A549 (cell line): ENCODE data around the gene STAT1. TPM values are rescaled to one million over a fixed set of nuclear protein-coding genes. Genes with fewer than 3 reads are reported as not detected.

ENCODE experiments used
- ATAC-seq, 2 experiments: fragments of 200-7000 bp in 1 of 2; fragments of >200 bp in 1 of 2; cut with Nextera tagmentation in 1 of 2; cut with Tn5 transposase in 1 of 2; 3 replicates each; pipeline versions ENCODE4 v1.8.0 to v1.9.1; 2018 to 2020; ENCODE audit warnings: mild to moderate bottlenecking in 1 of 2, moderate library complexity in 1 of 2
- CTCF ChIA-PET: fragments of 300-600 bp; sonication (Branson Sonifier 250); formaldehyde crosslinking; extraction: SDS; loops from one replicate; lab custom pipeline; 2021; ENCODE audit warnings: antibody characterized with exemption, inconsistent platforms; lab: Yijun Ruan, JAX
- POLR2A ChIA-PET: fragments of 350-600 bp; formaldehyde crosslinking; extraction: SDS; loops from one replicate; lab custom pipeline; 2021; ENCODE audit warnings: antibody characterized with exemption, inconsistent platforms; lab: Yijun Ruan, JAX
- DNase-seq, 2 experiments: peaks; one replicate each; pipeline versions ENCODE4 v3.0.0 to v3.0.0-alpha.2; 2011 to 2016; ENCODE audit warnings: low read depth in 1 of 2, low spot score in 1 of 2
- FAIRE-seq: peaks from 2 replicates; lab custom pipeline; 2011; peaks lifted over from hg19 to GRCh38; lab: Jason Lieb, UNC
- H3K27ac ChIP-seq, 2 experiments: fragments of >200 bp; sonication (Bioruptor Twin); formaldehyde crosslinking; 3 replicates each; pipeline ENCODE4 v1.5.1; 2016 to 2017
- H3K4me1 ChIP-seq: fragments of >200 bp; sonication (Bioruptor Twin); formaldehyde crosslinking; 3 replicates; pipeline ENCODE4 v1.6.1; 2016
- H3K4me2 ChIP-seq: fragments of >200 bp; sonication (Bioruptor Twin); formaldehyde crosslinking; 3 replicates; pipeline ENCODE4 v1.6.1; 2016
- H3K4me3 ChIP-seq: fragments of >200 bp; sonication (Bioruptor Twin); formaldehyde crosslinking; 3 replicates; pipeline ENCODE4 v1.5.1; 2016
- H3K9me3 ChIP-seq: fragments of >200 bp; sonication (Bioruptor Twin); formaldehyde crosslinking; 3 replicates; pipeline ENCODE4 v1.6.1; 2016
- BHLHE40 ChIP-seq: IDR thresholded peaks from 2 replicates; pipeline ENCODE4 v1.6.1; 2012; ENCODE audit warnings: low read depth, low read length, inconsistent platforms
- CEBPB ChIP-seq, 2 experiments: fragments of >200 bp in 1 of 2; sonication (Bioruptor Twin) in 1 of 2; formaldehyde crosslinking in 1 of 2; IDR thresholded peaks; 2 replicates each; pipeline ENCODE4 v1.6.1; 2012 to 2016
- EHMT2 ChIP-seq: fragments of 200-600 bp; sonication (generic); IDR thresholded peaks from 2 replicates; pipeline ENCODE4 v1.6.1; 2016; ENCODE audit warnings: antibody characterized with exemption, low read depth, mild to moderate bottlenecking, moderate library complexity
- EP300 ChIP-seq, 2 experiments: fragments of >200 bp; sonication (Bioruptor Twin); formaldehyde crosslinking; IDR thresholded peaks; 2 replicates in 1 of 2; 3 replicates in 1 of 2; pipeline ENCODE4 v1.6.1; 2016 to 2017
- FOXS1 ChIP-seq: fragments of 250-450 bp; sonication (Bioruptor Pico); IDR thresholded peaks from 2 replicates; pipeline ENCODE4 v1.5.0; 2020; ENCODE audit warnings: mild to moderate bottlenecking, moderate library complexity
- HEYL ChIP-seq: fragments of 250-450 bp; sonication (Bioruptor Pico); IDR thresholded peaks from 2 replicates; pipeline ENCODE4 v1.8.0; 2021; ENCODE audit warnings: mild to moderate bottlenecking, moderate library complexity
- HOXB5 ChIP-seq: fragments of 250-450 bp; sonication (Bioruptor Pico); IDR thresholded peaks from 2 replicates; pipeline ENCODE4 v1.5.0; 2020; ENCODE audit warnings: mild to moderate bottlenecking, moderate library complexity
- JUNB ChIP-seq: fragments of >200 bp; sonication (Bioruptor Twin); formaldehyde crosslinking; IDR thresholded peaks from 2 replicates; pipeline ENCODE4 v1.6.1; 2016
- KDM1A ChIP-seq: fragments of 200-600 bp; sonication (generic); IDR thresholded peaks from 2 replicates; pipeline ENCODE4 v1.6.1; 2016; ENCODE audit warnings: low read depth, mild to moderate bottlenecking
- KDM5A ChIP-seq: fragments of 200-600 bp; sonication (generic); IDR thresholded peaks from 2 replicates; pipeline ENCODE4 v1.6.1; 2016; ENCODE audit warnings: antibody characterized with exemption, mild to moderate bottlenecking
- MAFK ChIP-seq: fragments of 450-650 bp; IDR thresholded peaks from 2 replicates; pipeline ENCODE4 v1.6.1; 2014; ENCODE audit not compliant: partially characterized antibody
- MAZ ChIP-seq: fragments of 150-350 bp; IDR thresholded peaks from 2 replicates; pipeline ENCODE4 v1.6.1; 2014; ENCODE audit warnings: antibody characterized with exemption, low read depth, low read length, borderline replicate concordance
- NFE2L2 ChIP-seq: fragments of 150-350 bp; conservative IDR thresholded peaks from 2 replicates; pipeline ENCODE4 v1.6.1; 2014; ENCODE audit warnings: low read length
- RAD21 ChIP-seq, 2 experiments: fragments of >200 bp in 1 of 2; sonication (Bioruptor Twin) in 1 of 2; formaldehyde crosslinking in 1 of 2; IDR thresholded peaks in 1 of 2; conservative IDR thresholded peaks in 1 of 2; 2 replicates in 1 of 2; 3 replicates in 1 of 2; pipeline ENCODE4 v1.6.1; 2012 to 2018; ENCODE audit warnings: inconsistent platforms in 1 of 2
- SMC3 ChIP-seq: fragments of >200 bp; sonication (Bioruptor Twin); formaldehyde crosslinking; IDR thresholded peaks from 3 replicates; pipeline ENCODE4 v1.6.1; 2018; ENCODE audit warnings: inconsistent platforms
- SREBF2 ChIP-seq: fragments of 450-650 bp; IDR thresholded peaks from 2 replicates; pipeline ENCODE4 v1.6.1; 2014; ENCODE audit warnings: mild to moderate bottlenecking, moderate library complexity
- TFCP2L1 ChIP-seq: fragments of 250-450 bp; sonication (Bioruptor Pico); IDR thresholded peaks from 2 replicates; pipeline ENCODE4 v1.5.0; 2021; ENCODE audit warnings: mild to moderate bottlenecking
- ZC3H11A ChIP-seq: fragments of 450-650 bp; IDR thresholded peaks from 2 replicates; pipeline ENCODE4 v1.6.1; 2014; ENCODE audit warnings: antibody characterized with exemption, mild to moderate bottlenecking
- ZFP36 ChIP-seq: fragments of 450-650 bp; IDR thresholded peaks from 2 replicates; pipeline ENCODE4 v1.6.1; 2014; ENCODE audit warnings: borderline replicate concordance; ENCODE audit not compliant: partially characterized antibody
- WGBS: methylation state at CpG from one replicate; pipeline ENCODE4 v1.1.6; 2017; ENCODE audit errors: missing lambda C conversion rate; 5-methylcytosine and 5-hydroxymethylcytosine counted together
- polyA plus RNA-seq, 4 experiments: library from polyadenylated mRNA; depleted of rRNA in 3 of 4; stranded (reverse); fragments of >200 nt; fragmentation: RNase III in 1 of 4; extraction: RNeasy Plus Mini Kit Qiagen cat#74134 plus additional on column Dnase treatment in 1 of 4; gene quantifications; 2 replicates in 3 of 4; 3 replicates in 1 of 4; pipeline ENCODE4 v1.2.3, GENCODE V29; 2011 to 2017
- TF ChIP-seq, protein P1 (sequence below): fragments of 150-350 bp; IDR thresholded peaks from 2 replicates; pipeline ENCODE4 v1.6.1; 2014; ENCODE audit warnings: low read depth, mild to moderate bottlenecking, low read length
- TF ChIP-seq, protein P2 (sequence below): IDR thresholded peaks from 2 replicates; pipeline ENCODE4 v1.6.1; 2012
- TF ChIP-seq, protein P3 (sequence below): fragments of >200 bp; sonication (Bioruptor Twin); formaldehyde crosslinking; IDR thresholded peaks from 3 replicates; pipeline ENCODE4 v1.6.1; 2016
- TF ChIP-seq, protein P4 (sequence below): IDR thresholded peaks from 2 replicates; pipeline ENCODE4 v1.6.1; 2012

Gene STAT1
- polyA plus RNA-seq, 2 of the 4 experiments (the other 2 are of a cell fraction): 105 to 182 TPM

DNA sequence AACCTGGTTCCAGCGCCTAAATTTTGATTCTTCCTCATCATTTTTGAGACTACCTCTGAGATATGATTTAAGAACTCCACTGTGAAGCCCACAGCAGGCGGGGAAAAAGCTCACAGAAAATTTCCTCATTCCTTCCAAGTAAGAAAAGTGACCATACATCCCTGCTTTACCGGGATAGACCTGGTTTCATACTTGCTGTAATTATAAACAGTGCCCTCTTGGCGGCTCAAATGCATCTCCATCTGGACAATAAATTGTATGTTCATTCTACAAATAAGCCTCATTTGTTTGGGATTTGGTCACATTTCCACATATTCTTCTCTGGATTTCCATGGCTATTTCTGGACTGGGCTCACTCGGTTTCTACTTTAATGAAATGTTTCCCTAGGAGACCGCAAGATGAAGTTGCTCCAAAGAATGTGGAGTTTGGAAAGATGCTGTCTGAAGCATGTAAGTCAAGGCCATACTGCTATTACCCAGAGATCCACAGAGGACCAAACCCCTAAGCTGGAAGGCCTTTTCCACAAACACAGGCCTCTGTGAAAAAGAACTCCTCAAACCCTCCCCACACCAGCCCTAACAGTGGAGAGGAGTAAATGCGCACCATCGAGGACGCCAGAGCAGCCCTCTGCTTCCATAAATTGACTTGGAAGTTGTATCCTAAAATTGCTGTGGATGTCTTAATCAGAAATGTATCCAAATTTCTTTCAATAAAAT lies 13.9 kb downstream of the STAT1 start:
- no peaks in the 10 kb centered on the region; the same call in 2 of the 3 replicates for H3K4me1 ChIP-seq
- H3K4me2 ChIP-seq: no peak overlapping the region
- no peak for DNase-seq
- TF ChIP-seq ZC3H11A: no peak
- no peak overlapping the region for H3K4me3 ChIP-seq
- no peaks in the 10 kb centered on the region for H3K9me3 ChIP-seq
- FAIRE-seq: no peak
- peak; percentile 49 to 55; a peak in 3 of 6 replicates for ATAC-seq
- CTCF ChIA-PET: interaction anchor here (1.0 to 1.1 kb wide), 2 partner anchors 9 to 52 kb away, joined by 3 read pairs; no protein-coding TSS in a partner anchor
- POLR2A ChIA-PET: no interaction called here
- H3K27ac ChIP-seq: no peak overlapping the region
- WGBS: 81% methylated on average over 9 of the region's 9 CpGs

DNA sequence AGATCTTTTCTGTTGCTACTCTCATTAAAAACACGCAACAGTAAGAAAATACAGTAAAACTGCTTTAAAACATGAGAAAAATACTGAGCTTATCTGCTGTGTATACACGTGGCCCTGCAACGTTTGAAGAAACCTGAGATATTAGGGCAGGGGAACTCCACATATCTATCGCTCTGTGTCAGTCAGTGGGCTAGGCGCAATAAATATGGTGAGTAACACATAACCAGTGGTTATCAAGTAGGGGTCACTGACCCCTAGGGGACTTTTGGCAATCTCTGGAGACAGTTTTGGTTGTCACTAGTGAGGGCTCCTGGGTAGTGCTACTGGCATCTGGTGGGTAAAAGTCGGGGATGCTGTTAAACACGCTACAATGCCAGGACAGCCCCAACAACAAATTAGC lies 14.9 kb downstream of the STAT1 start:
- Histone ChIP-seq H3K9me3 (no peaks in the 10 kb centered on the region), H3K4me2 (no peak overlapping the region), H3K27ac (no peak overlapping the region), H3K4me3 (no peak overlapping the region), H3K4me1 (no peaks in the 10 kb centered on the region; the same call in 2 of the 3 replicates)
- ChIA-PET POLR2A (no interaction called here), CTCF (interaction anchor here (0.6 to 1.4 kb wide), 2 partner anchors 81 to 156 kb away, joined by 3 read pairs; no protein-coding TSS in a partner anchor)
- FAIRE-seq (no peak), ATAC-seq (no peak), DNase-seq (no peak)
- TF ChIP-seq CEBPB (IDR thresholded peaks at IDR 0.05) (no peak), MAFK (no peak), RAD21 (conservative IDR thresholded peaks at IDR 0.05 in 1 of 2, IDR thresholded peaks at IDR 0.05 in 1 of 2) (no peak), EP300 (IDR thresholded peaks at IDR 0.05) (no peak), MAZ (no peak), HOXB5 (no peak), ZFP36 (no peak)
- TF ChIP-seq, protein P1, sequence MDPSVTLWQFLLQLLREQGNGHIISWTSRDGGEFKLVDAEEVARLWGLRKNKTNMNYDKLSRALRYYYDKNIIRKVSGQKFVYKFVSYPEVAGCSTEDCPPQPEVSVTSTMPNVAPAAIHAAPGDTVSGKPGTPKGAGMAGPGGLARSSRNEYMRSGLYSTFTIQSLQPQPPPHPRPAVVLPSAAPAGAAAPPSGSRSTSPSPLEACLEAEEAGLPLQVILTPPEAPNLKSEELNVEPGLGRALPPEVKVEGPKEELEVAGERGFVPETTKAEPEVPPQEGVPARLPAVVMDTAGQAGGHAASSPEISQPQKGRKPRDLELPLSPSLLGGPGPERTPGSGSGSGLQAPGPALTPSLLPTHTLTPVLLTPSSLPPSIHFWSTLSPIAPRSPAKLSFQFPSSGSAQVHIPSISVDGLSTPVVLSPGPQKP: no peak
- TF ChIP-seq, protein P2, sequence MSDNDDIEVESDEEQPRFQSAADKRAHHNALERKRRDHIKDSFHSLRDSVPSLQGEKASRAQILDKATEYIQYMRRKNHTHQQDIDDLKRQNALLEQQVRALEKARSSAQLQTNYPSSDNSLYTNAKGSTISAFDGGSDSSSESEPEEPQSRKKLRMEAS: no peak
- 88% methylated on average over 7 of the region's 7 CpGs for WGBS

DNA sequence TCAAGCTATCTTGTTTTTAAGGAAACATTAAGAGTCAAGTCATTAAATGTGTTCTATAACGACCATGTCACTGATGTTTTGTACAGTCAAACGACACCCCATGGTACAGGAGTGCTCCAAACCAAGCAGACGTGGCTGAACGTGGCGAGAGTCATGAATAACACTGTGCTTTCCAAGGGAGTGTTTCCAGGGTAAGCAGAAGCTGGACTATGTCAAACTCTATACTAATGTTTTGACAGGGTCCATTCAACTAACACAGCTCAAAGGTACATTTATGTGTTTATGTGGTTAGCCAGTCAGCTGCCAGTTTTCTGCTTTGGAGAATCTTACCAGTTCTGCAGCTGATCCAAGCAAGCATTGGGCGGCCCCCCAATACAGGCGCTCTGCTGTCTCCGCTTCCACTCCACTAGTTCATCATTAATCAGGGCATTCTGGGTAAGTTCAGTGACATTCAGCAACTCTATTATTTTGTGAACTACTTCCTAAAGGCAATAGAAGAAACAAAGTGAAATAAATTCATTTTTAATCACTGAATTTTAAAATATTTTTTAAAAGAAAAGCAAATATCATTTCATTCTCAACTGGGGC lies 16.4 kb downstream of the STAT1 start:
- Histone ChIP-seq H3K4me2 (no peak overlapping the region), H3K27ac (no peak overlapping the region), H3K9me3 (no peaks in the 10 kb centered on the region), H3K4me1 (no peaks in the 10 kb centered on the region; the same call in 2 of the 3 replicates), H3K4me3 (no peak overlapping the region)
- WGBS: 95% methylated on average over 8 of the region's 8 CpGs
- ATAC-seq (no peak), FAIRE-seq (no peak), DNase-seq (no peak)
- POLR2A ChIA-PET: no interaction called here
- no peak for TF ChIP-seq KDM1A
- TF ChIP-seq, protein P1: no peak
- CTCF ChIA-PET: interaction anchor here (0.6 to 2.8 kb wide), 3 partner anchors 10 to 157 kb away, joined by 3 to 16 read pairs (median 3); no protein-coding TSS in a partner anchor

DNA sequence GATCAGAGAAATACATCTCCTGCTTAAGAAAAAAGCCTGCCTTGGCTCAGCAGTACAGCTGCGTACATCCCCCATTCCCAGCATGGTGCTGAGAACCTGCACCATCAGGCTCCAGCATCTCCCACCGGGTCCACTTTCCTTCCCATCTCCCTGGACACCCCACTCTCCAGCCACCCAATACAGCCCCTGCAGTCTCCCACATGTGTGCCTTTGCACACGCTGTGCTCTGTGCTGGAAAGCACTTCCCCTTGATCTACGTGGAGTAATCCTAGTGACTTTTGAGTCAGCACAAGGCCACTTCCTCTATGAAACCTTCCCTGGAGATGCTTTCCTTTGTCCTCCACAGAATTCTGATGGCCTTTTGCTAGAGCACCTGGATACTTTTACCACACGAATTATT lies 17.0 kb downstream of the STAT1 start:
- TF ChIP-seq, protein P3, sequence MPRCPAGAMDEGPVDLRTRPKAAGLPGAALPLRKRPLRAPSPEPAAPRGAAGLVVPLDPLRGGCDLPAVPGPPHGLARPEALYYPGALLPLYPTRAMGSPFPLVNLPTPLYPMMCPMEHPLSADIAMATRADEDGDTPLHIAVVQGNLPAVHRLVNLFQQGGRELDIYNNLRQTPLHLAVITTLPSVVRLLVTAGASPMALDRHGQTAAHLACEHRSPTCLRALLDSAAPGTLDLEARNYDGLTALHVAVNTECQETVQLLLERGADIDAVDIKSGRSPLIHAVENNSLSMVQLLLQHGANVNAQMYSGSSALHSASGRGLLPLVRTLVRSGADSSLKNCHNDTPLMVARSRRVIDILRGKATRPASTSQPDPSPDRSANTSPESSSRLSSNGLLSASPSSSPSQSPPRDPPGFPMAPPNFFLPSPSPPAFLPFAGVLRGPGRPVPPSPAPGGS: no peak
- no peak for TF ChIP-seq KDM5A
- no peak for TF ChIP-seq BHLHE40
- no peak for TF ChIP-seq MAFK
- TF ChIP-seq, protein P2: no peak
- TF ChIP-seq CEBPB (IDR thresholded peaks at IDR 0.05): no peak
- no peak for TF ChIP-seq JUNB
- TF ChIP-seq HEYL (CRISPR knock-in tag): no peak
- no peak for TF ChIP-seq SREBF2
- TF ChIP-seq EHMT2: no peak
- TF ChIP-seq FOXS1 (CRISPR knock-in tag): no peak
- TF ChIP-seq TFCP2L1: no peak
- no peak for TF ChIP-seq NFE2L2
- TF ChIP-seq, protein P4, sequence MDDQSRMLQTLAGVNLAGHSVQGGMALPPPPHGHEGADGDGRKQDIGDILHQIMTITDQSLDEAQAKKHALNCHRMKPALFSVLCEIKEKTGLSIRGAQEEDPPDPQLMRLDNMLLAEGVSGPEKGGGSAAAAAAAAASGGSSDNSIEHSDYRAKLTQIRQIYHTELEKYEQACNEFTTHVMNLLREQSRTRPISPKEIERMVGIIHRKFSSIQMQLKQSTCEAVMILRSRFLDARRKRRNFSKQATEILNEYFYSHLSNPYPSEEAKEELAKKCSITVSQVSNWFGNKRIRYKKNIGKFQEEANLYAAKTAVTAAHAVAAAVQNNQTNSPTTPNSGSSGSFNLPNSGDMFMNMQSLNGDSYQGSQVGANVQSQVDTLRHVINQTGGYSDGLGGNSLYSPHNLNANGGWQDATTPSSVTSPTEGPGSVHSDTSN: no peak
- no peak for TF ChIP-seq SMC3
- TF ChIP-seq, all 56 proteins: peak for 0
- DNase-seq (no peak), FAIRE-seq (no peak), ATAC-seq (peak in 1 of 2 experiments; percentile 24; a peak in 3 of 6 replicates)
- ChIA-PET POLR2A (no interaction called here), CTCF (interaction anchor here (0.7 to 2.8 kb wide), 8 partner anchors 8 to 158 kb away, joined by 3 to 16 read pairs (median 4); no protein-coding TSS in a partner anchor)
- H3K4me2 ChIP-seq: no peak overlapping the region
- no peaks in the 10 kb centered on the region; the same call in 2 of the 3 replicates for H3K4me1 ChIP-seq
- 86% methylated on average over 5 of the region's 5 CpGs for WGBS
- H3K27ac ChIP-seq: peak overlapping the region in 1 of 2 experiments; percentile 34; a peak in 2 of 6 replicates
- H3K4me3 ChIP-seq: no peak overlapping the region
- H3K9me3 ChIP-seq: no peaks in the 10 kb centered on the region
